Motor neuron (in vitro differentiated cells): ENCODE data around the gene PDE4D. TPM values are rescaled to one million over a fixed set of nuclear protein-coding genes. Genes with fewer than 3 reads are reported as not detected.
A peak's percentile ranks its signal among the peaks of the same experiment; 100 is the strongest.

Experiments used
- ATAC-seq, 8 experiments: fragments of 200-7000 bp; cut with Tn5 transposase; replicated peaks in 6 of 8; 2 replicates each; pipeline ENCODE4 v1.8.0; 2021; ENCODE audit warnings: mild to moderate bottlenecking in 8 of 8, moderate library complexity in 8 of 8
- H3K27ac ChIP-seq, 2 donors: fragments of 250-450 bp; sonication (Bioruptor Pico); 2 replicates each; pipeline ENCODE4 v1.9.0; 2021; ENCODE audit warnings: antibody characterized with exemption in 2 of 2, mild to moderate bottlenecking in 2 of 2, moderate library complexity in 1 of 2
- H3K4me1 ChIP-seq, 2 donors: fragments of 250-450 bp; sonication (Bioruptor Pico); replicated peaks in 1 of 2; 2 replicates each; pipeline ENCODE4 v1.6.1; 2021; ENCODE audit warnings: antibody characterized with exemption in 2 of 2, mild to moderate bottlenecking in 2 of 2, moderate library complexity in 1 of 2
- H3K4me3 ChIP-seq, 5 donors: fragments of 250-450 bp; sonication (Bioruptor Pico); 2 replicates each; pipeline ENCODE4 v1.9.0; 2021; ENCODE audit warnings: antibody characterized with exemption in 5 of 5, mild to moderate bottlenecking in 5 of 5, moderate library complexity in 4 of 5
- WGBS, 10 experiments: fragments of 450-650 bp; shearing (Covaris generic); methylation state at CpG; one replicate each; pipeline ENCODE4 v1.0.0; 2022; 5-methylcytosine and 5-hydroxymethylcytosine counted together
- in situ Hi-C, 9 experiments: fragments of 400-800 bp; cut with MboI; loops; one replicate each; pipeline ENCODE4 v1.15.0; 2021; ENCODE audit warnings: low sequenced_read_pairs in 9 of 9, low pct_unique_long_range_greater_than_20kb in 2 of 9; ENCODE audit not compliant: unreplicated experiment in 9 of 9
- total RNA-seq, 8 experiments: library from RNA; unstranded; fragments of 300-600 nt; gene quantifications; 2 replicates each; pipeline versions ENCODE4 v1.2.3 to v1.2.4, GENCODE V29; 2022

PDE4D gene
- total RNA-seq, 8 experiments from 2014 or later, result 10.1 to 57.2 (median 23.7) TPM

DNA sequence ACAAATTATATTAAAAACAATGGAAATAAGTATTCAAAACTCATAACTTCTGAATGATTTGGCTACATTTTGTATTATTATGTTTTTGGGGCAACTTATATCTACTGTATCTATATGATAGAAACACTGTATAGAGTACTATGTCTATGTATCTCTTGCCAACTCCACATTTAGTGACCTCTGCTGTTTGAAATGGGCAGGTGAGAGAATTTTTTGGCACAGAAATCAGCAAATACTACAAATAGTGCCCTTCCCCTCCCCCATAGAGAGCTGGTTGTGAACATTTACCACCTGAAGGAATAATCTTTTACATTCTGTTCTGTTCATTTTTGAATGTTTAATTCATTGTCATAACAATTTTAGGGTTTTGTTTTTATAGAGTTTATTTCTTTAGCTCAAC is 545.3 kb downstream of the PDE4D start:
- no peak overlapping the region for H3K4me3 ChIP-seq
- H3K27ac ChIP-seq, result no peak overlapping the region
- no peak for ATAC-seq
- in situ Hi-C loops, result loop anchor here in 1 of 9 experiments (25.0 kb wide), 1 partner anchor 136 kb away; no protein-coding TSS in a partner anchor
- no peaks in the 10 kb centered on the region for H3K4me1 ChIP-seq

DNA sequence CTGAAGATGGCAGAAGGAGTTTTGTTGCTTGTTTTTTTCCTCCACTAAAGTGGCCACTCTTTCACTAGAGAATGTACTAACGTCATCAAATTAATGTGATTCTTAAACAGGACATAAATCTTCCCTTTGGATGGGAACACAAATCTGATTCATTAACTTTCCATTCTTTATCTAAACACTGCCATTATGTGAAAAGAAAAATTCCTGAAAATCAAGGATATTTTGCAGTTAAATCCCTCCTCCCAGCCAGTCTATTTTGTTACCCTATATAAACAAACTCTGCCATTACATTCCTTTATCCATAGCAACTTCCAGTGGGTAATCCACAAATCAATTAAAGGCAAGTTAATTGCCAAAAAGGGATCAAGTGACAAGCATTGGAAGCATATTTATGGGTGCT is 546.5 kb downstream of the PDE4D start:
- peak in 3 of 8 experiments; percentile 18 to 78 (median 25) for ATAC-seq
- Histone ChIP-seq H3K4me1 (no peaks in the 10 kb centered on the region), H3K27ac (no peak overlapping the region), H3K4me3 (no peak overlapping the region)
- in situ Hi-C loops, result loop anchor here in 1 of 9 experiments (25.0 kb wide), 1 partner anchor 135 kb away; no protein-coding TSS in a partner anchor
- 20 to 100% (median 63%) methylated on average over 1 of the region's 1 CpG; no CpG with 5 or more reads in 3 of the 10 experiments for WGBS, 10 experiments

DNA sequence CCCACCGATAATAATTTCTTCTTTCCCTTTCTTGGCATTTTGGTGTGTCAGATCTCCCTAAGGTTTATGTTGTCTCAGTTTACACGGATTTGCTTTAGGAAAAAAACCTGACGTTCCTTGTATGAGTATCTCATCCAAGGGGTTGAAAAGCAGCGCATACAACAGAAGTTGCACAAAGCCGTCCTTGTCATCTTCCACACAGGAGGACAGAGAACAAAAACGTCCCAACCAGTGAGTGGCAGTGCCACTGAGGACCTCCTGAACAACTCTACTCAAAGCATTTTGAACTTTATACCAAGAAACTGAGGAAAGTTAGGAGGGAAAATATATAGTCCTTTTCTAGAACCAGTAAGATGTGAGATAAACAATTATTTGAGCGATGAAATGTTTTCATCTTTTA is 547.0 kb downstream of the PDE4D start:
- Histone ChIP-seq H3K27ac (no peak overlapping the region), H3K4me3 (no peak overlapping the region), H3K4me1 (no peaks in the 10 kb centered on the region)
- in situ Hi-C loops, result loop anchor here in 1 of 9 experiments (25.0 kb wide), 1 partner anchor 134 kb away; no protein-coding TSS in a partner anchor
- no peak for ATAC-seq
- WGBS, 10 experiments, result 43 to 92% (median 74%) methylated on average over 4 to 7 of the region's 7 CpGs

DNA sequence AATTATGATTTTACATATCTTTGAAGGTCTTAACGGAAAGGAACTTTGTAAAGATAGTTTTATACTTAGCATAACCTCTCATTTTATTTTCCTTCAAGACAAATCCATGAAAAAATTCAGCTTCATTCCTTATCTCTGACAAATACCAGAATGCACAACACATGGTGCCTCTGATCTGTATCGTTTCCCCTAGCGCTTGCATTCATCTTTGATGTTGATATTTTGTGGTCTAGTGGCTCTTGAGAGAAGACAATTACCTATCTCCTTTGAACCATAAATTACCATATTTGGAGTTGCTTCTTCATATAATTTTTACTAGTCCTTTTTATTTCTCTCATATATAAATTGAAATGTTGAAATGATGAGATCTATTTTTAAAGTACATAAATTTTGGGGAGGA is 551.3 kb downstream of the PDE4D start:
- 44 to 93% (median 82%) methylated on average over 1 to 3 of the region's 3 CpGs; no CpG with 5 or more reads in 2 of the 10 experiments for WGBS, 10 experiments
- no peaks in the 10 kb centered on the region for H3K4me1 ChIP-seq
- ATAC-seq, result no peak
- in situ Hi-C loops, result loop anchor here in 1 of 9 experiments (25.0 kb wide), 1 partner anchor 130 kb away; no protein-coding TSS in a partner anchor
- H3K27ac ChIP-seq, result no peak overlapping the region
- no peak overlapping the region for H3K4me3 ChIP-seq

DNA sequence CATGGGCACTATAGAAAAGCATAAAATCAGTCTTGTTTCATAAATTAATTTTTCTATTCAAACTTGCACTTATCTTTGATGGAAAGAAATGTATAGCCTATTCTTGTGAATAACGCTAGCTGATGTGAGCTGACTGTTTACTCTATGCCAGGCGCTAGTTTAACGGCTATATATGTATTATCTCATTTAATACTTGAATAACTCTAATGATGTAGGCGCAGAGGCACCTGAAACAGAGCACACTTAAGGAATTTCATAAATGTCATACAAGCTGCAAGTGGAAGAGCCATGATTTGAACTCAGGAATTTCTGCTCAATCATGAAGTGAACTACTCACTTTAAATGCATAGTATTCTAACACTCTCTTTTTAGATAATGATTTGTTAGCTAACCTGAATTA is 551.8 kb downstream of the PDE4D start:
- Histone ChIP-seq H3K4me1 (no peaks in the 10 kb centered on the region), H3K27ac (no peak overlapping the region), H3K4me3 (no peak overlapping the region)
- 56 to 100% (median 94%) methylated on average over 1 to 4 of the region's 4 CpGs; no CpG with 5 or more reads in 1 of the 10 experiments for WGBS, 10 experiments
- no peak for ATAC-seq
- in situ Hi-C loops, result loop anchor here in 1 of 9 experiments (25.0 kb wide), 1 partner anchor 129 kb away; no protein-coding TSS in a partner anchor

DNA sequence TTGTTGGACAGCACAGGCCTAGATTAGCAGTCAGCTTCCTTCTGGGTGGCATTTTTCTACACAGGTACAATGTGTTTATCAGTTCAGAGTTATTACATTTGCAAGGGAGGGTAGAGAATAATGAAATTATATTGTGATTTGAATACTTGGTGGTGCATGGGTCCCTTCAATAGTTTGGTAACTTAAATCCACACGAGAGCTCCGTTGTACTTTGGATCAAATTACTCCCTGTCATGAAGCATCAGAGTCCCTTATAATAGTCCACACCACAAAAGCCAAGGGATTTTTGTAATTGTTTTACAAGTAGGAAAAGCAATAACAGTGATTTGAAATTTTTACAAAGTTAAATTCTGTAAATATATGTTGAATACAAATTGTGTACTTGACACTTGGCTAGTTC is 552.4 kb downstream of the PDE4D start:
- ATAC-seq, result peak in 1 of 8 experiments; percentile 36
- H3K4me3 ChIP-seq, result no peak overlapping the region
- no peak overlapping the region for H3K27ac ChIP-seq
- H3K4me1 ChIP-seq, result no peaks in the 10 kb centered on the region
- in situ Hi-C loops, result loop anchor here in 1 of 9 experiments (25.0 kb wide), 1 partner anchor 129 kb away; no protein-coding TSS in a partner anchor
- WGBS, 10 experiments, result 17 to 100% (median 92%) methylated on average over 2 of the region's 2 CpGs

DNA sequence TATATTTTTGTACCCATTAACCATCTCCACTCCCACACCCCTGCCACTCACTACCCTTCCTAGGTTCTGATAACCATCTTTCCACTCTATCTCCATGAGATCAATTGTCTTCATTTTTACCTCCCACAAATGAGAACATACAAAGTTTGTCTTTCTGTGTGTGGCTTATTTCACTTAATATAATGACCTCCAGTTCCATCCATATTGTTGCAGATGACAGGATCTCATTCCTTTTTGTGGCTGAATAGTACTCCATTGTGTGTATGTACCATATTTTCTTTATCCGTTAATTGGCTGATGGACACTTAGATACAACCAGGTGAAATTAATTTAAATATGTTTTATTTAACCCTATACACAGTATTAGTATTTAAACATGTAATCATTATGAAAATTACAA is 552.9 kb downstream of the PDE4D start:
- Histone ChIP-seq H3K4me1 (no peaks in the 10 kb centered on the region), H3K27ac (no peak overlapping the region), H3K4me3 (no peak overlapping the region)
- WGBS, 10 experiments, result 50 to 100% (median 100%) methylated on average over 1 of the region's 1 CpG; no CpG with 5 or more reads in 3 of the 10 experiments
- in situ Hi-C loops, result loop anchor here in 1 of 9 experiments (25.0 kb wide), 1 partner anchor 128 kb away; no protein-coding TSS in a partner anchor
- no peak for ATAC-seq

DNA sequence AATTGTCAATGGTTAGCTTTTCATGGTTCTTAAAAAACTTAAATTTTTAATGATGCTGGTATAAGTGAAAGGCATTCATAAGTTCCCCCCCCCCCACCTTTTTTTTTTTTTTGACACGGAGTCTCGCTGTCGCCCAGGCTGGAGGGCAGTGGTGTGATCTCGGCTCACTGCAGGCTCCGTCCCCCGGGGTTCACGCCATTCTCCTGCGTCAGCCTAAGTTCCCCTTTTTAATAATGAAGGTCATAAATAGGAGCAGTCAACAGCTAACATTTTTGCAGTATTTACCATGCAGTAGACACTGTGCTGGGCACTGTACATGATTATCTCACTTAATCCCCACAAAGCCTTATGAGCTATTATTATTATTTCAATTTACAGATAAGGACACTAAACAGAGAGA is 556.3 kb downstream of the PDE4D start:
- no peak for ATAC-seq
- Histone ChIP-seq H3K27ac (no peak overlapping the region), H3K4me3 (no peak overlapping the region), H3K4me1 (no peaks in the 10 kb centered on the region)
- WGBS, 10 experiments, result 85 to 100% (median 94%) methylated on average over 2 to 6 of the region's 8 CpGs; no CpG with 5 or more reads in 3 of the 10 experiments
- in situ Hi-C loops, result loop anchor here in 1 of 9 experiments (25.0 kb wide), 1 partner anchor 125 kb away; no protein-coding TSS in a partner anchor

DNA sequence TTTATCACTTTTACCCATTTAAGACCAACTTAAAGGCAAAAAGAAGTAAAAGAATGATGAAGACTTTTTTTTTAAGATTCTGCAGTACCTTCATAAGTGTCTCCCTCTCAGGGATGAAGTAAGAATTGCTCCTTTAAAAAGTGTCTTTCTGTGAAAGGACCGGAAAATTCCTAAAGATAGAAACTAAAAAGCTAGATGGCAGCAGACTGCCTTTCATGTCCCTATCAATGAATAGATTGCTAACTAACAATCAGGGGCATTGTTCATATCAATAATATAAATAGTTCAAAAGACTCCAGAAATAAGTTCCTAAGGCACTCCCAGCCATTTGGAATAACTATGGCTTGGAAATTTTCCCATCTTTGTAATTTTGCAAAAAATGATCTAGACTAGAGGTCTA is 558.0 kb downstream of the PDE4D start:
- ATAC-seq, result no peak
- no peak overlapping the region for H3K27ac ChIP-seq
- 50 to 100% (median 94%) methylated on average over 1 of the region's 1 CpG; no CpG with 5 or more reads in 4 of the 10 experiments for WGBS, 10 experiments
- H3K4me3 ChIP-seq, result no peak overlapping the region
- no peaks in the 10 kb centered on the region for H3K4me1 ChIP-seq
- in situ Hi-C loops, result loop anchor here in 1 of 9 experiments (25.0 kb wide), 1 partner anchor 123 kb away; no protein-coding TSS in a partner anchor

DNA sequence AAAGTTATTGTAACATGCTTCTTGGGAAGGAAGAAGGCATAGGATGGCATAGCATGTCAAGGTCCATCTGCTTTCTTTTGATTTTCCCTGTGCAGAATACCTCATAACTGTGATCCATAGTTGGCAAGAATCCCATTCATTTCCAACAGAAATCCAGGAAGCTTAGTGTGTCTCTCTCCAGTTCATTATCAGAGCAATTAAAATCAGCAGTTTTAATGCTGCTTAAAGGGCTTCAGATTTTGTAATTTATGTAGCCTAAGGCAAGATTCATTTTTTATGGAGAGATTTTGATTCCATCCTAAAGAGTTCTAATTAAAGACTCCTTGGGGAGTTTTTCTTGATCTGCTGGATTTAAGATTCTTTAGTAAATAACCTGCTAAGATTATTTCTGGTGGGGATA is 560.1 kb downstream of the PDE4D start:
- Histone ChIP-seq H3K27ac (no peak overlapping the region), H3K4me1 (peaks cover 0 to 3% of the 10 kb centered on the region in 2 donors), H3K4me3 (no peak overlapping the region)
- ATAC-seq, result no peak
- in situ Hi-C loops, result loop anchor here in 1 of 9 experiments (25.0 kb wide), 1 partner anchor 121 kb away; no protein-coding TSS in a partner anchor

DNA sequence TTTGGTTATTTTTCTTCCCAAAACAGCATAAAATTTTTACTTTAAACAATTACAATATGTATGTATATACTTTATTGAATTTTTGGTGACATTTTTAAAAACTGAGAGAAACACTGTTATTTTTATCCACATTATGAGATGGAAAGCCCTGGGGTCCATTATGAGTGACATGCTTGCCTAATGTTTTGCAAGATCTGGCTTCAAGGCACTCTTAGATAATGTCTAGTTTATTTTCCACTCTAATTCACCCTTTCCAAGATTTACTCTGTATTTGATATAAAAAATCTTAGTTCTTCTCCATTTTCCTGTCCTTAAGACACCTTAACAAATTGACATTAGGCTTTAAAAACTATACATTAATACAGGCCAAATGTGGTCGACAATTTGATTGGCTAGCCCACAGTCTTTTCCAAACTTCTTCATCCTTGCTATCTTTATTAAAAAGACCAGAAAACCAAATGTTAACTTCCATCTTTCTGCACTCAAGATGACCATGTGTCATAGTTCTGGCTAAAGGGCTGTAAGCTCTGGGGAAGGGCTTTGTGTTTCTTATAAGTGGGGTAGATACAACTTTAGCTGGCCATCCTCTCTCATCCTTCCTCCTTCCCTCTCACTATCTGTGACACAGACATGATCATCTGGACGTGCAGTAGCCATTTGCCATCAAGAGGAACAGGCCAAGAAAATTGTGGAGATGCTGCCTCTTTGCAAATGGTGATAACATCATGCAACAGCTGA is 561.1 kb downstream of the PDE4D start:
- Histone ChIP-seq H3K27ac (no peak overlapping the region), H3K4me3 (no peak overlapping the region), H3K4me1 (peaks cover 0 to 3% of the 10 kb centered on the region in 2 donors)
- ATAC-seq, result no peak
- 11 to 86% (median 70%) methylated on average over 1 to 2 of the region's 2 CpGs; no CpG with 5 or more reads in 1 of the 10 experiments for WGBS, 10 experiments
- in situ Hi-C loops, result loop anchor here in 1 of 9 experiments (25.0 kb wide), 1 partner anchor 120 kb away; no protein-coding TSS in a partner anchor

DNA sequence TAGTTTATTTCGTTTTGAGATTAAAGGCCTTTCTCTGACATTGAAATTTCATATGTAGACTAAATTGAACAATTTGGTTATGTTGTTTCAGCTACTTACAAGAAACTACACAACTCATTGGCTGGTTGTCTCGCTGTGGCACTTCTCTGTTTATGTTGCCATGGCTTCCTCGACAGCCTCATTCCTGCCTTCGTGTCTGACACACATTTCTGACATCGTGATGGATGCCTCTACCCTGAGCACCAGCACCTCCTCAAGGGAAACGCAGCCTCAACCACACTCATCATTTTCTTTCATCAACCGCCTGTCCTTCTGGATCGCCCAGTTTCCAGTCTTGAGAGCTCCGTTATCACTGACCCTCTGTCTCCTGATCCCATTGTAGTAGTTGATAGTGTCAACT is 562.8 kb downstream of the PDE4D start:
- peaks cover 0 to 3% of the 10 kb centered on the region in 2 donors for H3K4me1 ChIP-seq
- no peak overlapping the region for H3K27ac ChIP-seq
- ATAC-seq, result no peak
- in situ Hi-C loops, result loop anchor here in 1 of 9 experiments (25.0 kb wide), 1 partner anchor 118 kb away; no protein-coding TSS in a partner anchor
- H3K4me3 ChIP-seq, result no peak overlapping the region
- 47 to 100% (median 82%) methylated on average over 2 to 9 of the region's 9 CpGs for WGBS, 10 experiments

DNA sequence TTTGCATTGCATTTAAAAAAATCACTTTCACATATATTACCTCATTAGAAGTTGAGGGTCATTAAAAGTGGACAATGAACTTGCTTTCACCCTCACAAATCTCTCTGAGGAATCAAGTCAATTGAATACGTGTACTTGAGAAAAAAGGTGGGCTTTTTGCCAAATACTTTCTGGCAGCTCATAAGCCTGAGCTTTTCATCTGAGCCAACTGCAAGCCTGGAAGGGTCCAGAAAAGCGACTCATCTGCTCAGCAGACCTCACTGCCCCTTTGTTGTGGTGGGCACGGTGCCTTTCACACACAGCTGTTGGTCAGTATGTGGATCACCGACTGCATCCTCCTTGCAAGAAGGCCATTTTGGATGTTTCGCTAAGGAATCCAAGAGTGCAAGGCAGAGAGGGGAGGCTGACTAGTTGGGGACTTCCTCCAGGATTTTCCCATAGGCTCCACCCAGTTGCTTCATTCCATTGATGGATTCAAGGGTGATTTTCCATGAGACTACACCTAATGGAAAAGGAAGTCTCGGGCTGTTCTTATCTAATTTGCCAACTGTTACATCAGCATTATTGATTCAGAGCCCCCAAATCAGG is 564.7 kb downstream of the PDE4D start:
- ATAC-seq, result peak in 6 of 8 experiments; percentile 35 to 85 (median 64)
- H3K27ac ChIP-seq, result peak overlapping the region in 1 of 2 donors; percentile 51
- peaks cover 0 to 3% of the 10 kb centered on the region in 2 donors for H3K4me1 ChIP-seq
- H3K4me3 ChIP-seq, result no peak overlapping the region
- in situ Hi-C loops, result loop anchor here in 1 of 9 experiments (25.0 kb wide), 1 partner anchor 117 kb away; no protein-coding TSS in a partner anchor
- 34 to 100% (median 62%) methylated on average over 1 to 6 of the region's 6 CpGs for WGBS, 10 experiments
